ENCODE measurements around the gene DGKZ.

DNA sequence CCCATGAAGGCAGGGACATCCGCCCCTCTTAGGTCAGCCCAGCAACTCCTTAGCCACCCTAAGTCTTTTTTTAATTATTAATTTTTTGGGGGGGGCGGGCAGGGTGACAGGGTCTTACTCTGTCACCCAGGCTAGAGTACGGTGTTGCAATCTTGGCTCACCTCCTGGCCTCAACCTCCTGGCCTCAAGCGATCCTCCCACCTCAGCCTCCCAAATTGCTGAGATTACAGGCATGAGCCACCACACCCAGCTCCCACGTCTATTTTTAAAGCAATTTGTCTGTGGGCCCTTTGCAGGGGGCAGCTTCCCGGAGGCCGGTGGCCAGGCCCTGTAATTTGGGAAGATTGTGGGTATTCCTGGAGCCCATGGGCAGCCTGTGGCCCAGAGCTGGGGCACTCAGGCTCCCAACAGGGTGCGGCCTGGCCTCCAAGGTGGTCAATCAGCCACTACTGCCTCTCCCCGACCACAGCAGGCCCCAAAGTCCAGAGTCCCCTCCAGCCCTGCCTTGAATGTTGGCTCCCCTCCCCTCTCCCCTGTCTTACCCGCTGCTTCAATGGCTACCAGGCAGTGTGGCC is 42.6 kb upstream of the DGKZ start:
- TF ChIP-seq EZH2phosphoT487 (IDR thresholded peaks at IDR 0.05; ENCODE audit: insufficient read depth, low read depth) = no peak
- no peak for TF ChIP-seq EZH2 (IDR thresholded peaks at IDR 0.05; ENCODE audit: insufficient read depth, poor library complexity, severe bottlenecking)

All from GM23248 (cell line).